Fibroblast of peridontal ligament (primary cell): ENCODE results near the gene ERP44.
"Not testable (repeated sequence)": the region's sequence is repeated elsewhere in the genome, so short reads cannot be mapped to it uniquely, and the experiment has no call there.

Source experiments
- DNase-seq: peaks from one replicate; pipeline ENCODE4 v3.0.0-alpha.2; 2010; ENCODE audit errors: extremely low read depth

The ERP44 gene

GRCh38 chr9:100067990-100068389 lies 30.8 kb downstream of the ERP44 start:
- not testable (repeated sequence) for DNase-seq

DNA sequence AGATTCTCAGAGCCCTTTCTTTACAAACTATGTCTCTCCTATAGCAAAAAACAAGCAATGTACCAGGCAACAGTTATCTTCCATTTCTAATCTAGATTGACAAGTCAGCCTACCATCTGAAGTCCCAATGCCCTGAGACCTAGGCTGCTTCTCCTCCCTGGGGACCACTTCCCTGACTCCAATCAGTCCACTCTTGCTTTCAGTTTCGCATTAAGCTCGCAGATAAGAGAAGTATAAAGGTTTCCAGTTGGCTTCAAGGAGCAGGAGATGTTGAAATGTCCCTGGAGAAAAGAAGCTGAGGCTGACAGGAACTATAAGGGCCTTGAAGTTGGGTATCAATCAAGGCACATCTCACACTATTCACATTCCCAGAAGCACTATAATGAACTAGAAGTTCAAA lies 32.3 kb downstream of the ERP44 start:
- DNase-seq = peak; percentile 72

- peak; percentile 77 for DNase-seq
Observed at GRCh38 chr9:100064872-100065581, 33.8 kb downstream of the ERP44 start.

DNA sequence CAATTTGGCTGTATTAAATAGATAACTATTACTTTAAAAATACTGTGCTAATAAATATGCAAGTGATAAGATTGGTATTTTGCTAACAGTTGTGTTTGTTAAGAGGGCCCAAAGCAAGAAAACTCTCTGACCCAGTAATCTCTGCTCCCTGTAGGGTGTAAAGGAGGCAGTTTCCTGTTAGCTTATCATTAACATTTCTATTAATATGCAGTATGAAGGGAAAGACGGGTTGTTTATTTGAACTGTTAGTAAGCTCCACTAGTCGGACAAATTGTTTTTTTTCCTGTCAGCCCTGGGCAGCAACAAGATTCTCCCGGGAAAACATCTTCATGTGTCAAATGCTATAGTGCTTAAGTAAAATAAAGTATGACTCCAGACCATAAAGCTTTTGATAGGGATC lies 35.6 kb downstream of the ERP44 start:
- no peak for DNase-seq

- not testable (repeated sequence) for DNase-seq
Observed at GRCh38 chr9:100062683-100063082, 36.1 kb downstream of the ERP44 start.

- no peak for DNase-seq
Observed at GRCh38 chr9:100058699-100059579, 39.9 kb downstream of the ERP44 start.

DNA sequence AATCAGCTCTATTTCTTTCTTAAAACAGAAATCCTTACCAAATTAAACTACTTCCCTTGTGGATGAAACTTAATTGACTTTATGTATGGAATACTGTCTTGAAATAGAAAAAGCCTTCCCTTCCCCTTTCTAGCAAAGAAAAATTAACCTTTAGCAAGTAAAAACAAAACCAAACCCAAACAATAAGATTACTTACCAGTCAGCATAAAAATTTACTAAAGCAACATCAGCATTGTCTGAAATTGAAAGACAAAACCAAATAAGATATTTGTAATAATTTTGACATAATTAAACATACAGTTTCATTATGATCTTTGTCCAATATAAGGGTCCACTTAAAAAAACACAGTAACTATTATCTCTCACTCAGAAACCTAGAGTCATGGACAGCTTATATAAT lies 41.2 kb downstream of the ERP44 start:
- DNase-seq = no peak

- no peak for DNase-seq
Observed at GRCh38 chr9:100056561-100056960, 42.2 kb downstream of the ERP44 start.

DNA sequence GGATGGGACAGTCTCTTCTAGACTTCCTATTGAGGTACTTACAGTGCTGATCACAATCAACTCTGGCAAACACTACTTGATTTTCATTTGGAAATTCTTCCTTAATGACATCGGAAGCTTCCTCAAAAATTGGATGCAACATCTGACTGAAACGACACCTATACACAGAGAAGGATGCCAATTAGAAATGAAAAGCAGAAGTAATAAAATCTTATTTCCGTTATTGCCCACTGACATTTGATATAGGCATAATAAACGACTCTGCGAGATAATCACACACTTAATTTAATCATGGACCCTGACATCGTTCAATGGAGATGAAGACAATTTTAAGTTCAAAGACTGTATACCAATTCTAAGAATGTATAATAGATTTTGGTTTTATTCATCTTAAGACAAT lies 46.4 kb downstream of the ERP44 start:
- DNase-seq = no peak

DNA sequence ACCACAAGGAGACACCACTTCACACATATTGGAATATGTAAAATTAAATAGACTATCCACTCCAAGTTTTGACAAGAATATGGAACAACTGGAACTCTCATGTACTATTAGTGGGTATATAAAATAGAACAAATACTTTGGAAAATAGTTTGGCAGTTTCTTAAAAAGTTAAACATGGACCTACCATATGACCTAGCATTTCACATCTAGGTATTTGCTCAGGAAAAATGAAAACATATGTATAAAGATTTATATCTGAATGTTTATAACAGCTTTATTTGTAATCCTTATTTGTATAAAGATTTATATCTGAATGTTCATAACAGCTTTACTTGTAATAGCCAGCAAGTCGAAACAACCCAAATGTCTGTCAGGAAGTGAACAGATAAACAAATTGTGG lies 49.2 kb downstream of the ERP44 start:
- no peak for DNase-seq

GRCh38 chr9:100038472-100038871 lies 60.3 kb downstream of the ERP44 start:
- no peak for DNase-seq

DNA sequence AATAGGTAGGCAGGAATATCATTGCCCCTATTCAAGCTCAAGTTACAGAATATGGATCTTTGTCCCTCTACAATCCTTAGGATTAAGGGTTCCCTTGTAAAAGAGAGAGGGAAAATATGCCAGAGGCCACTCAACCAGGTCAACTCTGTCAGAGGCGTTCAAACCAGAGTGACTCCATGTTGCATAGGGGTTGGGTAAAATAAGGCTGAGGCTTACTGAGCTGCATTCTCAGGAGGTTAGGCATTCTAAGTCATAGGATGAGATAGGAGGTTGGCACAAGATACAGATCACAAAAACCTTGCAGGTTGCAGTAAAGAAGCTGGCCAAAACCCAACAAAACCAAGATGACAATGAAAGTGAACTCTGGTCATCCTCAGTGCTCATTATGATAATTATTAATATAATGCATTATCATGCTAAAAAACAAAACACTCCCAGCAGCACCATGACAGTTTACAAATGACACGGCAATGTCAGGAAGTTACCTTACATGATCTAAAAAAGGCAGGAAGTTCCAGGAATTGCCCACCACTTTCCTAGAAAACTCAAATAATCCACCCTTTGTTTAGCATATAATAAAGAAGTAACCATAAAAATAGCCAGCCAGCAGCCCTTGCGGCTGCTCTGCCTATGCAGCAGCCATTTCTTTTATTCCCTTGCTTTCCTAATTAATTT lies 64.8 kb downstream of the ERP44 start:
- no peak for DNase-seq

DNA sequence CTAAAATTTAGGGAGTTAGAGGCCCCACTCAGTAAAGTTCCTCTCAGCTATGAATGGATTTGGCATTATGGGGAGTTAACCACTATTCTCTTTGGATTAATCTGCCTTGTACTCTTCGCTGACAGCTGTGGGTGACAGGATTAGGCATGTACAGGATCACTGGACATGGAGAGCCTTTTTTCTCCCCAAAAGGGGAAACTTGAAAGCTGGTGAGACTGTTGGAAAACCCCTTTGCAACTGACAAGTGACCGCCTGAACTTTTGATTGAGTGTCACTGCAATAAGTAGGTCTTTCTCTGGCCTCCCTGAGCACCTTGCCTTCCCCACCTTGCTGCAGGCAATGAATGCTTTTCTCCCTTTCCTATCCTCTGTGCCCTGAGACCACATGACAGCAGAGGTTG lies 68.3 kb downstream of the ERP44 start:
- no peak for DNase-seq

DNA sequence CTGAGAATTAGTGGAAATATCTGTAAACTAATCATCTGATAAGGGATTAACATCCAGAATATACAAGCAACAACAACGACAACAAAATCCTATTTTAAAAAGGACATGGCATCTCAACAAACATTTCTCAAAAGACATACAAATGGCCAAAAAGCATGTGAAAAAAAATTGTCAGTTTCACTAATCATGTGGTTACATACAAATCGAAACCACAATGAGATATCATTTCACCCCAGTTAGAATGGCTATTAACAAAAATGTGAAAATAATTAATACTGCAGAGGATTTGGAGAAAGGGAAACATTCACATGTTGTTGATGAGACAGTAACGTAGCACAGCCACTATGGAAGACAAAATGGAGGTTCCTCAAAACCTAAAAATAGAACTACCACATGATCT lies 69.5 kb downstream of the ERP44 start:
- DNase-seq = no peak

DNA sequence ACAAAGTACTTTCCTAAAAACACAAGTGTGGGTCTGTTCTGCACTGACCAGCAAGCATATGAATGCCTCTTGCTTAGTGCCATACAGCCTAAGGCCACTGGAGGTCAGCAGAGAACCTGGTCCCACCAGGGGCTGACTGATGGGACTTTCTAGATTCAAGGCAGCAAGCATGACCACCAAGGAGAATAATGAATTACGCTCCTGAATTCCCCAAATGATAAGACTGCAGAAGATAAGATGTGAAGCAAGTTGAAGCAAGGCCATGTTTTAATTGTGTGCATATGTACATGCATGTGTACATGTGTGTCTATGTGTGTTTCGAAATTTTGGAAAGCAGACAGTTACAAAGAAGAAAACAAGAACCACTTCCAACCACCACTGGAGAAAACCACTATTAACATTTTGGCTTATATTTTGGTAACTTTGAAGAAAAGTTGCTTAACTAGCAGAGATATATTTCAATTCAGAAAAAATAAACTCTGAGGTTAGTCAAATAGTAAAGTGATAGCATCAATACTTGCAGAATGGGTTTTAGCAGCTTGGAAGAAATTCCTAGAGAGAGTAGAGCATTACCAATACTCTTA lies 70.5 kb downstream of the ERP44 start:
- peak; percentile 86 for DNase-seq

DNA sequence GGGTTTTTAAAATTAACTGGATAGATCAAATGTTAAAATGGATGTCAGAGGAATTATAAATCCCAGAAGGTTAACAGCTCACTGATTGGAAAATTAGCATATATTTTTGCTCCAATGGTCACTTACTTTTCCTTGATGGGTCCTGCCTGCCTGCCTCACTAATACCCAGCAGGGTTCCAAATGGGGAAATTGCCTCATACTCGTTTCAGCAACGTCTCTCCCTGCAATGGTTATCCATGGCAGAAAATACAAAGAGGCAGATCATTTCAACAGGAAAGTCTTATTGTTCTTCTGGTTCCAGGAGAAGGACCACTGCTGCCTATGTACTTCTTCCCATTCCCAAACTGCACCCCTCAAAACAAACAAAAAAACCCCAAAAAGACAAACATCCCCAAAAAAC lies 71.3 kb downstream of the ERP44 start:
- no peak for DNase-seq

GRCh38 chr9:100021931-100022330 lies 76.9 kb downstream of the ERP44 start:
- no peak for DNase-seq

DNA sequence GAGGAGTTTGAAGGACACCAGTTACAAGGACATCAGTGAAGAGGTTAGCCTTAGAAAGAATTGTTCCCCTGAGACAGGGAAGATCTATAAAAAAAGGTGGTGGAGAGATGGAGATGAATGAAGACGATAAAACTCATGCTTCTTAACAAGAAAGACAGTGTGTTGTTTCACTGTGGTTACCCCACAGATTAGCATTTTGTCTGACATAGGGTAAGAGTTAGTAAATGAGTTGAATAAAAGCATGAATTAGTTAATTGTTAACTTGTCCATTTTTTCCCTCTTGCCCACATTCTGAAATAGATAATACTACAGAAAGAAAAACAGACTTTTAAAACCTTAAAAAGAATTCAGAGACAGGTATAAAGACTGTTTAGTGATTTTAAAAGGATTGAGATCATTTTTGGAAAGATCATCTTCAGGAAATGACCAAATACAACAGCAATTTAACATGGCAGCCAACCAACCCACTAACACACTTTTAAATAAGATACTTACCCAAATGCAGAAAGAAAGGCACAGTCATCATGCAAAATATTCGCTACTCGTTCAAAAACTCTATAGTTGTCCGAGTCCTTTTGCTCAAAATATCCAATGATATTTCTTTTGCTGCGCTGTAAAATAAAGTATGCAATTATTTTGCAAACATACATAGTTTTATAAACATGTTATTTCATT lies 78.5 kb downstream of the ERP44 start:
- DNase-seq = peak; percentile 21

DNA sequence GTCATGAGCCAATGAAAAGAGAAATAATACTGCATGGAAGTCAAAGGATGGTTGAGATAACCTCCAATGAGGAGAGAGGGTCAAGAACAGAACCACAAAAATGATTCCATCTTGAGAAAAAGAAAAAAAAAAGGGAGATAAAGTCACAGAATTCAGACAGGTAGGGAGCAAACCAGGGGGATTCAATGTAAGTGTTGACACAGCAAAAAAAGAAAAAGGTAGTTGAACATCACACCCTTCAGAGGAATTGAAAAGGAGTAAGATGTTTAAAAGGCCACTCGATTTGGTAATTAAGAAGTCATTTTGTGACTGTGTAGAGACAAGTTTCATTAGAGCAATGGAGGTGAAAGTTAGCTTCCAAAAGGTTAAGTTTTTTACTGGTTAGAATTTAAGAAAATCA lies 79.3 kb downstream of the ERP44 start:
- DNase-seq = no peak

- no peak for DNase-seq
Observed at GRCh38 chr9:100014846-100015245, 84.0 kb downstream of the ERP44 start.

- no peak for DNase-seq
Observed at GRCh38 chr9:100013573-100013972, 85.2 kb downstream of the ERP44 start.

GRCh38 chr9:100012279-100012678 lies 86.5 kb downstream of the ERP44 start:
- no peak for DNase-seq
